Measurements from ENCODE around the gene MACROD2.

DNA sequence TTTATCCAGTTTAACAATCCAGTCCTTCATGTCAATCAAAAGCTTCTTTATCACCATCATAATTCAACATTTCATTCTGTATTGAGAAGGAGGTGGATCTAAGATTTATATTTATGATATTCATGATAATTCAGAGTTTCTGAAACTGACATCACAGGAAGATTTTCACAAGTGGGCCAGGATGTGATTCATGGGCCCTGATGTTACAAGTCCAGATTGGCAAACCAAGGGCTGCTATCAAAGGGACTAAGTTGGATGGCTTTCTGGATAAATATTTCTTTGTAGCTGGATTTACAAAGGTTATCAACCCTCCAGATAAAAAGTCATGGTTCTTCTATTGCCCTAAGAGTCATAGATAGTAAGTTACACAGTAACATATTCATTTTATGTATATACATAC is 1711.4 kb downstream of the MACROD2 start:
- TF ChIP-seq SIN3A (IDR thresholded peaks at IDR 0.05; ENCODE audit: borderline replicate concordance, insufficient read depth, low read length) (no peak), POLR2AphosphoS5 (IDR thresholded peaks at IDR 0.05; ENCODE audit: low read depth, low read length) (no peak), REST (IDR thresholded peaks at IDR 0.05; ENCODE audit: insufficient read depth in 1 of 2, low read depth in 2 of 2, low read length in 2 of 2) (no peak), TAF1 (IDR thresholded peaks at IDR 0.05; ENCODE audit: borderline replicate concordance, insufficient read depth, low read length) (no peak), FOXP2 (optimal IDR thresholded peaks at IDR 0.05; ENCODE audit: borderline replicate concordance, extremely low read depth, extremely low read length, insufficient read depth) (no peak)
